ENCODE measurements around the gene ATG9A. TPM values are rescaled to one million over a fixed set of nuclear protein-coding genes. Genes with fewer than 3 reads are reported as not detected.

Gene ATG9A
- total and polyA plus RNA-seq, 11 donors = 28.3 to 147 (median 83.5) TPM

DNA sequence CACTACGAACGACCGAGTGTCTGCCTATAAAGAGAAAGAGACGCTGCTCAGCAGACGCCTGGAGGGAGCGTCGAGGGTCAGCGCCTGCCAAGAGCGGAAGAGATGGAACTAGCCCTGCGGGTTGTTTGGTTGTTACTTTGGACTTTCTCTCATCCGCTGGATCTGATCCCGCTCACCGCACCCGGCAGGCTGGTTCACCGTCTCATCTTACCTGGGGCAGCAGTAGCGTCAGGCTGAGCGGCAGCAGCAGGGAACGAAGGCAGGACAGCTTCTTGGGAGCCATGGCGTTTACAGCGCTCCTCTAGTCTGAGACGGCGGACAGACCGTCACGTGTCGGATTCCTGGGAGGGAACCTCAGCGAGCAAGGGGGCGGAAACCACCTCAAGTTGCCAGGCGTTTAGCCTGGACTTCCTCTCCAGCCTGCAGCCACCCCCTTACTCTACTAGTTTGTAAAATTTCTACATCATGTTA lies 13.9 kb upstream of the ATG9A start:
- H3K9me3 ChIP-seq = no peaks in the 10 kb centered on the region
- DNase-seq = peak in 2 of 5 donors; percentile 40 to 43
- peak overlapping the region in 6 of 12 donors; percentile 12 to 49 (median 30) for H3K4me3 ChIP-seq
- ATAC-seq = no peak
- TF ChIP-seq POLR2A (IDR thresholded peaks at IDR 0.05) = no peak
- TF ChIP-seq, protein P1, sequence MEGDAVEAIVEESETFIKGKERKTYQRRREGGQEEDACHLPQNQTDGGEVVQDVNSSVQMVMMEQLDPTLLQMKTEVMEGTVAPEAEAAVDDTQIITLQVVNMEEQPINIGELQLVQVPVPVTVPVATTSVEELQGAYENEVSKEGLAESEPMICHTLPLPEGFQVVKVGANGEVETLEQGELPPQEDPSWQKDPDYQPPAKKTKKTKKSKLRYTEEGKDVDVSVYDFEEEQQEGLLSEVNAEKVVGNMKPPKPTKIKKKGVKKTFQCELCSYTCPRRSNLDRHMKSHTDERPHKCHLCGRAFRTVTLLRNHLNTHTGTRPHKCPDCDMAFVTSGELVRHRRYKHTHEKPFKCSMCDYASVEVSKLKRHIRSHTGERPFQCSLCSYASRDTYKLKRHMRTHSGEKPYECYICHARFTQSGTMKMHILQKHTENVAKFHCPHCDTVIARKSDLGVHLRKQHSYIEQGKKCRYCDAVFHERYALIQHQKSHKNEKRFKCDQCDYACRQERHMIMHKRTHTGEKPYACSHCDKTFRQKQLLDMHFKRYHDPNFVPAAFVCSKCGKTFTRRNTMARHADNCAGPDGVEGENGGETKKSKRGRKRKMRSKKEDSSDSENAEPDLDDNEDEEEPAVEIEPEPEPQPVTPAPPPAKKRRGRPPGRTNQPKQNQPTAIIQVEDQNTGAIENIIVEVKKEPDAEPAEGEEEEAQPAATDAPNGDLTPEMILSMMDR (IDR thresholded peaks at IDR 0.05) = no peak
- H3K36me3 ChIP-seq = peaks cover 0 to 30% (median 21%) of the 10 kb centered on the region in 9 donors
- H3K27ac ChIP-seq = peak overlapping the region in 1 of 12 donors; percentile 4
- peaks cover 0 to 34% (median 15%) of the 10 kb centered on the region in 12 donors for H3K4me1 ChIP-seq
- H3K27me3 ChIP-seq = no peaks in the 10 kb centered on the region
- intact Hi-C loops (cut with DNase I) = loop anchor here in 1 of 10 donors (10.0 kb wide), 1 partner anchor 51 kb away; no protein-coding TSS in a partner anchor
- WGBS, 4 donors = 38 to 48% (median 46%) methylated on average over 28 of the region's 28 CpGs

- H3K9me3 ChIP-seq = no peaks in the 10 kb centered on the region
- H3K27ac ChIP-seq = no peak overlapping the region
- TF ChIP-seq POLR2A (IDR thresholded peaks at IDR 0.05) = no peak
- TF ChIP-seq, protein P1 (IDR thresholded peaks at IDR 0.05) = no peak
- peaks cover 0 to 22% (median 11%) of the 10 kb centered on the region in 12 donors for H3K4me1 ChIP-seq
- DNase-seq = no peak
- H3K27me3 ChIP-seq = no peaks in the 10 kb centered on the region
- WGBS, 4 donors = 71 to 93% (median 84%) methylated on average over 3 of the region's 3 CpGs
- ATAC-seq = no peak
- H3K4me3 ChIP-seq = no peak overlapping the region
- H3K36me3 ChIP-seq = peaks cover 0 to 80% (median 73%) of the 10 kb centered on the region in 9 donors
- intact Hi-C loops (cut with DNase I) = loop anchor here in 1 of 10 donors (10.0 kb wide), 1 partner anchor 60 kb away; no protein-coding TSS in a partner anchor
Observed at GRCh38 chr2:219234331-219234730, 4.9 kb upstream of the ATG9A start.

- H3K4me3 ChIP-seq = peak overlapping the region; percentile 80 to 92 (median 88)
- peak in 2 of 4 donors; percentile 12 to 32 for ATAC-seq
- intact Hi-C loops (cut with DNase I) = loop anchor here in 1 of 10 donors (10.0 kb wide), 1 partner anchor 65 kb away; no protein-coding TSS in a partner anchor
- no peaks in the 10 kb centered on the region for H3K9me3 ChIP-seq
- WGBS, 4 donors = 0 to 1% (median 0%) methylated on average over 22 to 24 of the region's 24 CpGs
- peak in 1 of 5 donors; percentile 77 for DNase-seq
- peaks cover 3 to 49% (median 26%) of the 10 kb centered on the region in 12 donors for H3K4me1 ChIP-seq
- peak overlapping the region; percentile 48 to 99 (median 97) for H3K27ac ChIP-seq
- no peak for TF ChIP-seq POLR2A (IDR thresholded peaks at IDR 0.05)
- TF ChIP-seq, protein P1 (IDR thresholded peaks at IDR 0.05) = no peak
- H3K27me3 ChIP-seq = no peaks in the 10 kb centered on the region
- peaks cover 0 to 63% (median 54%) of the 10 kb centered on the region in 9 donors for H3K36me3 ChIP-seq
Observed at GRCh38 chr2:219230059-219230540, 664 bp upstream of the ATG9A start.

- H3K27ac ChIP-seq = peak overlapping the region; percentile 93 to 99 (median 97)
- H3K4me1 ChIP-seq = peaks cover 3 to 51% (median 26%) of the 10 kb centered on the region in 12 donors
- WGBS, 4 donors = 2 to 6% (median 3%) methylated on average over 12 to 19 of the region's 19 CpGs
- peaks cover 2 to 63% (median 54%) of the 10 kb centered on the region in 9 donors for H3K36me3 ChIP-seq
- no peak for TF ChIP-seq POLR2A (IDR thresholded peaks at IDR 0.05)
- TF ChIP-seq, protein P1 (IDR thresholded peaks at IDR 0.05) = no peak
- DNase-seq = no peak
- ATAC-seq = no peak
- H3K4me3 ChIP-seq = peak overlapping the region; percentile 80 to 92 (median 88)
- no peaks in the 10 kb centered on the region for H3K9me3 ChIP-seq
- no peaks in the 10 kb centered on the region for H3K27me3 ChIP-seq
- intact Hi-C loops (cut with DNase I) = loop anchor here in 4 of 10 donors (1.0 to 10.0 kb wide), 6 partner anchors 16 to 68 kb away; partner anchors contain the start of genes CNPPD1 (in 2 of the 4), GLB1L (in 1 of the 4), RETREG2 (in 1 of the 4) and SLC23A3 (in 1 of the 4)
Observed at GRCh38 chr2:219228911-219229304, 528 bp downstream of the ATG9A start.
